ENCODE results near the gene DLGAP1.

GRCh38 chr18:3605486-3605952 is 849.6 kb downstream of the DLGAP1 start:
- TF ChIP-seq, protein P1, sequence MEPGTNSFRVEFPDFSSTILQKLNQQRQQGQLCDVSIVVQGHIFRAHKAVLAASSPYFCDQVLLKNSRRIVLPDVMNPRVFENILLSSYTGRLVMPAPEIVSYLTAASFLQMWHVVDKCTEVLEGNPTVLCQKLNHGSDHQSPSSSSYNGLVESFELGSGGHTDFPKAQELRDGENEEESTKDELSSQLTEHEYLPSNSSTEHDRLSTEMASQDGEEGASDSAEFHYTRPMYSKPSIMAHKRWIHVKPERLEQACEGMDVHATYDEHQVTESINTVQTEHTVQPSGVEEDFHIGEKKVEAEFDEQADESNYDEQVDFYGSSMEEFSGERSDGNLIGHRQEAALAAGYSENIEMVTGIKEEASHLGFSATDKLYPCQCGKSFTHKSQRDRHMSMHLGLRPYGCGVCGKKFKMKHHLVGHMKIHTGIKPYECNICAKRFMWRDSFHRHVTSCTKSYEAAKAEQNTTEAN (CRISPR knock-in tag; IDR thresholded peaks at IDR 0.05): no peak
- no peak for TF ChIP-seq CBFB (CRISPR knock-in tag; IDR thresholded peaks at IDR 0.05; ENCODE audit: low read depth)

All from WTC11 (cell line).